HEK293 (cell line): ENCODE measurements around the gene MCM3AP.
A peak's percentile ranks its signal among the peaks of the same experiment; 100 is the strongest.

ENCODE experiments used
- FEZF1 ChIP-seq: fragments of 450-650 bp; formaldehyde crosslinking; IDR thresholded peaks from 2 replicates; pipeline ENCODE4 v1.5.1; 2016; ENCODE audit warnings: missing biosample characterization, missing genetic modification characterization
- GLI4 ChIP-seq: fragments of 450-650 bp; formaldehyde crosslinking; IDR thresholded peaks from 2 replicates; pipeline ENCODE4 v1.5.1; 2016; ENCODE audit warnings: missing biosample characterization, missing genetic modification characterization
- HOXA7 ChIP-seq: sonication (generic); formaldehyde crosslinking; IDR thresholded peaks from 2 replicates; pipeline ENCODE4 v1.8.1; 2022; ENCODE audit warnings: missing genetic modification reagents, borderline replicate concordance
- MZF1 ChIP-seq: fragments of 450-650 bp; formaldehyde crosslinking; IDR thresholded peaks from 2 replicates; pipeline ENCODE4 v1.5.1; 2017; ENCODE audit warnings: missing biosample characterization, missing genetic modification characterization, borderline replicate concordance
- ZBTB1 ChIP-seq: fragments of 450-650 bp; formaldehyde crosslinking; IDR thresholded peaks from 2 replicates; pipeline ENCODE4 v1.5.1; 2016; ENCODE audit warnings: missing biosample characterization, missing genetic modification characterization
- ZBTB7A ChIP-seq: fragments of 450-650 bp; formaldehyde crosslinking; IDR thresholded peaks from 2 replicates; pipeline ENCODE4 v1.5.1; 2016; ENCODE audit warnings: low read depth, missing biosample characterization, missing genetic modification characterization
- ZFP3 ChIP-seq: fragments of 450-650 bp; formaldehyde crosslinking; IDR thresholded peaks from 2 replicates; pipeline ENCODE4 v1.5.1; 2016; ENCODE audit warnings: low read depth, missing biosample characterization, missing genetic modification characterization
- ZIC2 ChIP-seq: fragments of 450-650 bp; formaldehyde crosslinking; IDR thresholded peaks from 2 replicates; pipeline ENCODE4 v1.5.1; 2016; ENCODE audit warnings: missing biosample characterization, missing genetic modification characterization
- ZNF140 ChIP-seq: fragments of 450-650 bp; formaldehyde crosslinking; IDR thresholded peaks from 2 replicates; pipeline ENCODE4 v1.5.1; 2016; ENCODE audit warnings: missing biosample characterization, missing genetic modification characterization
- ZNF155 ChIP-seq: fragments of 450-650 bp; formaldehyde crosslinking; IDR thresholded peaks from 2 replicates; pipeline ENCODE4 v1.5.1; 2016; ENCODE audit warnings: missing biosample characterization, missing genetic modification characterization
- ZNF169 ChIP-seq: fragments of 450-650 bp; formaldehyde crosslinking; IDR thresholded peaks from 2 replicates; pipeline ENCODE4 v1.5.1; 2016; ENCODE audit warnings: missing biosample characterization, missing genetic modification characterization
- ZNF184 ChIP-seq: fragments of 450-650 bp; IDR thresholded peaks from 2 replicates; pipeline ENCODE4 v1.5.1; 2018; ENCODE audit warnings: missing biosample characterization, mild to moderate bottlenecking, missing genetic modification characterization
- ZNF23 ChIP-seq: fragments of 450-650 bp; formaldehyde crosslinking; IDR thresholded peaks from 2 replicates; pipeline ENCODE4 v1.5.1; 2016; ENCODE audit warnings: missing biosample characterization, missing genetic modification characterization, borderline replicate concordance
- ZNF239 ChIP-seq: fragments of 450-650 bp; formaldehyde crosslinking; IDR thresholded peaks from 2 replicates; pipeline ENCODE4 v1.5.1; 2016; ENCODE audit warnings: missing biosample characterization, missing genetic modification characterization
- ZNF324 ChIP-seq: fragments of 450-650 bp; formaldehyde crosslinking; IDR thresholded peaks from 2 replicates; pipeline ENCODE4 v1.5.1; 2016; ENCODE audit warnings: missing biosample characterization, missing genetic modification characterization
- ZNF354C ChIP-seq: fragments of 450-650 bp; formaldehyde crosslinking; IDR thresholded peaks from 2 replicates; pipeline ENCODE4 v1.5.1; 2016; ENCODE audit warnings: missing biosample characterization, missing genetic modification characterization, low read depth, borderline replicate concordance
- ZNF37A ChIP-seq: fragments of 450-650 bp; IDR thresholded peaks from 2 replicates; pipeline ENCODE4 v1.5.1; 2018; ENCODE audit warnings: missing biosample characterization, missing genetic modification characterization
- ZNF394 ChIP-seq: fragments of 450-650 bp; formaldehyde crosslinking; IDR thresholded peaks from 2 replicates; pipeline ENCODE4 v1.5.1; 2016; ENCODE audit warnings: missing biosample characterization, missing genetic modification characterization, mild to moderate bottlenecking, moderate library complexity, borderline replicate concordance
- ZNF501 ChIP-seq: fragments of 450-650 bp; formaldehyde crosslinking; IDR thresholded peaks from 2 replicates; pipeline ENCODE4 v1.5.1; 2016; ENCODE audit warnings: missing biosample characterization, missing genetic modification characterization
- ZNF521 ChIP-seq: fragments of 450-650 bp; formaldehyde crosslinking; IDR thresholded peaks from 2 replicates; pipeline ENCODE4 v1.5.1; 2017; ENCODE audit warnings: missing biosample characterization, mild to moderate bottlenecking, missing genetic modification characterization
- ZNF530 ChIP-seq: fragments of 450-650 bp; formaldehyde crosslinking; IDR thresholded peaks from 2 replicates; pipeline ENCODE4 v1.5.1; 2016; ENCODE audit warnings: low read depth, missing biosample characterization, missing genetic modification characterization
- ZNF558 ChIP-seq: fragments of 450-650 bp; formaldehyde crosslinking; IDR thresholded peaks from 2 replicates; pipeline ENCODE4 v1.5.1; 2016; ENCODE audit warnings: missing biosample characterization, missing genetic modification characterization
- ZNF561 ChIP-seq: fragments of 450-650 bp; IDR thresholded peaks from 2 replicates; pipeline ENCODE4 v1.5.1; 2018; ENCODE audit warnings: missing biosample characterization, missing genetic modification characterization, borderline replicate concordance
- ZNF626 ChIP-seq: fragments of 450-650 bp; sonication (Bioruptor Pico); formaldehyde crosslinking; IDR thresholded peaks from 2 replicates; pipeline ENCODE4 v1.5.1; 2018; ENCODE audit warnings: missing biosample characterization, missing genetic modification characterization, inconsistent platforms
- ZNF629 ChIP-seq: fragments of 450-650 bp; formaldehyde crosslinking; IDR thresholded peaks from 2 replicates; pipeline ENCODE4 v1.5.1; 2017; ENCODE audit warnings: missing biosample characterization, missing genetic modification characterization
- ZNF664 ChIP-seq: fragments of 450-650 bp; formaldehyde crosslinking; IDR thresholded peaks from 2 replicates; pipeline ENCODE4 v1.5.1; 2016; ENCODE audit warnings: missing biosample characterization, missing genetic modification characterization
- ZNF677 ChIP-seq: fragments of 450-650 bp; IDR thresholded peaks from 2 replicates; pipeline ENCODE4 v1.5.0; 2018; ENCODE audit warnings: missing biosample characterization, mild to moderate bottlenecking, missing genetic modification characterization, moderate library complexity
- ZNF768 ChIP-seq: fragments of 450-650 bp; formaldehyde crosslinking; IDR thresholded peaks from 2 replicates; pipeline ENCODE4 v1.5.1; 2018; ENCODE audit warnings: missing biosample characterization, mild to moderate bottlenecking, missing genetic modification characterization
- ZNF837 ChIP-seq: fragments of 450-650 bp; formaldehyde crosslinking; IDR thresholded peaks from 2 replicates; pipeline ENCODE4 v1.5.1; 2016; ENCODE audit warnings: missing biosample characterization, missing genetic modification characterization
- ZSCAN23 ChIP-seq: fragments of 450-650 bp; formaldehyde crosslinking; IDR thresholded peaks from 2 replicates; pipeline ENCODE4 v1.5.1; 2016; ENCODE audit warnings: missing biosample characterization, missing genetic modification characterization
- TF ChIP-seq, protein P1 (sequence below): fragments of 450-650 bp; formaldehyde crosslinking; IDR thresholded peaks from 2 replicates; pipeline ENCODE4 v1.5.1; 2016; ENCODE audit warnings: missing biosample characterization, missing genetic modification characterization, low read depth
- TF ChIP-seq, protein P2 (sequence below): fragments of 450-650 bp; formaldehyde crosslinking; IDR thresholded peaks from 2 replicates; pipeline ENCODE4 v1.5.1; 2016; ENCODE audit warnings: missing biosample characterization, missing genetic modification characterization
- TF ChIP-seq, protein P3 (sequence below): fragments of 450-650 bp; formaldehyde crosslinking; IDR thresholded peaks from 2 replicates; pipeline ENCODE4 v1.5.1; 2017; ENCODE audit warnings: missing biosample characterization, mild to moderate bottlenecking, missing genetic modification characterization, moderate library complexity
- TF ChIP-seq, protein P4 (sequence below): fragments of 450-650 bp; formaldehyde crosslinking; IDR thresholded peaks from 2 replicates; pipeline ENCODE4 v1.5.1; 2016; ENCODE audit warnings: missing biosample characterization, missing genetic modification characterization
- TF ChIP-seq, protein P5 (sequence below): fragments of 450-650 bp; formaldehyde crosslinking; IDR thresholded peaks from 2 replicates; pipeline ENCODE4 v1.5.1; 2016; ENCODE audit warnings: missing biosample characterization, missing genetic modification characterization

MCM3AP gene

DNA sequence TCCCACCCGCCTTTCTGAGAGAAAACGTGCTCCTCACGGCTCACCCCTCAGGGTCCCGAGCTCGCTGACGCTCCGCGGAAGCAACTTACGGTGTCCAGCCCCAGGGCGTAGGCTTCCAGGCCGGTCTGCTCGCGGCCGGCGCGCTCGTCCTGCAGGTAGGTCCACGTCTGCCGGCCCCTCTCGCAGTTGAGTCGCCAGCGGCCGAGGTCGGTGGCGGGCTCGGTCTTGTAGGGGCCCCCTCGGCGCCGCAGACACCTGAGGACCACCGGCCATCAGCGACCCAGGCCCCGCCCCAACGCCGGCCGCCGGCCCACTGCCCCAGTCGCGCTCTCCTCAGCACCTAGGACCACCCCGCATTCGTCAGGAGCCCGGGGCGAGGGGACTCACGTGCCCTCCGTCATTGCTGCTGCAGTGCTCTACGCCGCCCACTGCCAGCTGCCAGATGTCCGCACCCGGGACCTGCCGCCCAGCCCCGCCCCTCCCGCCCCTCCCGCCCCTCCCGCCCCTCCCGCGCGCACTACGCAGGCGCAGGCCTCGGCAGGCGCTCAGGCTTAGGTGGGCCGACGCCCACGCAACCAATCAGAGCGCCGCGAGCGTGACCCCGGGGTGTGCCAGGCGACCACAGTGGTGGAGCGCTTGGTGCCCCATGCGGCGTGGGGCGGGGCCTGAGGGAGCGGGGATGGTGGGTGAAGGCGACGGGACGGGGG is 56.9 kb downstream of the MCM3AP start, which contains the start of gene LSS (continued):
- peak; percentile 67; the same call in 1 of the 2 replicates for TF ChIP-seq ZBTB1 (tag by site-specific recombination)
- TF ChIP-seq ZNF239: no peak
- TF ChIP-seq ZNF521 (tag by site-specific recombination): no peak
- TF ChIP-seq, protein P1, sequence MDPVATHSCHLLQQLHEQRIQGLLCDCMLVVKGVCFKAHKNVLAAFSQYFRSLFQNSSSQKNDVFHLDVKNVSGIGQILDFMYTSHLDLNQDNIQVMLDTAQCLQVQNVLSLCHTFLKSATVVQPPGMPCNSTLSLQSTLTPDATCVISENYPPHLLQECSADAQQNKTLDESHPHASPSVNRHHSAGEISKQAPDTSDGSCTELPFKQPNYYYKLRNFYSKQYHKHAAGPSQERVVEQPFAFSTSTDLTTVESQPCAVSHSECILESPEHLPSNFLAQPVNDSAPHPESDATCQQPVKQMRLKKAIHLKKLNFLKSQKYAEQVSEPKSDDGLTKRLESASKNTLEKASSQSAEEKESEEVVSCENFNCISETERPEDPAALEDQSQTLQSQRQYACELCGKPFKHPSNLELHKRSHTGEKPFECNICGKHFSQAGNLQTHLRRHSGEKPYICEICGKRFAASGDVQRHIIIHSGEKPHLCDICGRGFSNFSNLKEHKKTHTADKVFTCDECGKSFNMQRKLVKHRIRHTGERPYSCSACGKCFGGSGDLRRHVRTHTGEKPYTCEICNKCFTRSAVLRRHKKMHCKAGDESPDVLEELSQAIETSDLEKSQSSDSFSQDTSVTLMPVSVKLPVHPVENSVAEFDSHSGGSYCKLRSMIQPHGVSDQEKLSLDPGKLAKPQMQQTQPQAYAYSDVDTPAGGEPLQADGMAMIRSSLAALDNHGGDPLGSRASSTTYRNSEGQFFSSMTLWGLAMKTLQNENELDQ (tag by site-specific recombination): no peak
- no peak for TF ChIP-seq ZNF626
- no peak for TF ChIP-seq ZNF140
- TF ChIP-seq ZNF558 (tag by site-specific recombination): no peak
- TF ChIP-seq ZNF664 (tag by site-specific recombination): no peak
- TF ChIP-seq ZIC2 (tag by site-specific recombination): peak; percentile 25; the same call in 1 of the 2 replicates
- TF ChIP-seq ZNF155 (tag by site-specific recombination): no peak
- TF ChIP-seq ZNF23: no peak
- no peak for TF ChIP-seq ZNF501
- TF ChIP-seq ZNF37A (tag by site-specific recombination): no peak
- TF ChIP-seq ZNF530 (tag by site-specific recombination): no peak
- TF ChIP-seq, protein P2, sequence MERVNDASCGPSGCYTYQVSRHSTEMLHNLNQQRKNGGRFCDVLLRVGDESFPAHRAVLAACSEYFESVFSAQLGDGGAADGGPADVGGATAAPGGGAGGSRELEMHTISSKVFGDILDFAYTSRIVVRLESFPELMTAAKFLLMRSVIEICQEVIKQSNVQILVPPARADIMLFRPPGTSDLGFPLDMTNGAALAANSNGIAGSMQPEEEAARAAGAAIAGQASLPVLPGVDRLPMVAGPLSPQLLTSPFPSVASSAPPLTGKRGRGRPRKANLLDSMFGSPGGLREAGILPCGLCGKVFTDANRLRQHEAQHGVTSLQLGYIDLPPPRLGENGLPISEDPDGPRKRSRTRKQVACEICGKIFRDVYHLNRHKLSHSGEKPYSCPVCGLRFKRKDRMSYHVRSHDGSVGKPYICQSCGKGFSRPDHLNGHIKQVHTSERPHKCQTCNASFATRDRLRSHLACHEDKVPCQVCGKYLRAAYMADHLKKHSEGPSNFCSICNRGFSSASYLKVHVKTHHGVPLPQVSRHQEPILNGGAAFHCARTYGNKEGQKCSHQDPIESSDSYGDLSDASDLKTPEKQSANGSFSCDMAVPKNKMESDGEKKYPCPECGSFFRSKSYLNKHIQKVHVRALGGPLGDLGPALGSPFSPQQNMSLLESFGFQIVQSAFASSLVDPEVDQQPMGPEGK (tag by site-specific recombination): peak; percentile 80
- TF ChIP-seq, protein P3, sequence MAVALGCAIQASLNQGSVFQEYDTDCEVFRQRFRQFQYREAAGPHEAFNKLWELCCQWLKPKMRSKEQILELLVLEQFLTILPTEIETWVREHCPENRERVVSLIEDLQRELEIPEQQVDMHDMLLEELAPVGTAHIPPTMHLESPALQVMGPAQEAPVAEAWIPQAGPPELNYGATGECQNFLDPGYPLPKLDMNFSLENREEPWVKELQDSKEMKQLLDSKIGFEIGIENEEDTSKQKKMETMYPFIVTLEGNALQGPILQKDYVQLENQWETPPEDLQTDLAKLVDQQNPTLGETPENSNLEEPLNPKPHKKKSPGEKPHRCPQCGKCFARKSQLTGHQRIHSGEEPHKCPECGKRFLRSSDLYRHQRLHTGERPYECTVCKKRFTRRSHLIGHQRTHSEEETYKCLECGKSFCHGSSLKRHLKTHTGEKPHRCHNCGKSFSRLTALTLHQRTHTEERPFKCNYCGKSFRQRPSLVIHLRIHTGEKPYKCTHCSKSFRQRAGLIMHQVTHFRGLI (tag by site-specific recombination): no peak; the same call in 1 of the 2 replicates
- TF ChIP-seq ZNF677 (tag by site-specific recombination): no peak
- no peak; the same call in 1 of the 2 replicates for TF ChIP-seq ZNF561 (tag by site-specific recombination)
- no peak for TF ChIP-seq GLI4 (tag by site-specific recombination)
- no peak for TF ChIP-seq MZF1 (tag by site-specific recombination)
- TF ChIP-seq, protein P4, sequence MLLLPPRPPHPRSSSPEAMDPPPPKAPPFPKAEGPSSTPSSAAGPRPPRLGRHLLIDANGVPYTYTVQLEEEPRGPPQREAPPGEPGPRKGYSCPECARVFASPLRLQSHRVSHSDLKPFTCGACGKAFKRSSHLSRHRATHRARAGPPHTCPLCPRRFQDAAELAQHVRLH (tag by site-specific recombination): no peak
- TF ChIP-seq ZNF184: 0 out of 2 replicates have a peak, but pooled peaks have one; percentile 27
- no peak for TF ChIP-seq ZSCAN23 (tag by site-specific recombination)
- peak; percentile 73 for TF ChIP-seq ZNF629 (tag by site-specific recombination)
- no peak for TF ChIP-seq ZNF837 (tag by site-specific recombination)
- no peak for TF ChIP-seq HOXA7 (CRISPR knock-in tag)
- TF ChIP-seq, protein P5, sequence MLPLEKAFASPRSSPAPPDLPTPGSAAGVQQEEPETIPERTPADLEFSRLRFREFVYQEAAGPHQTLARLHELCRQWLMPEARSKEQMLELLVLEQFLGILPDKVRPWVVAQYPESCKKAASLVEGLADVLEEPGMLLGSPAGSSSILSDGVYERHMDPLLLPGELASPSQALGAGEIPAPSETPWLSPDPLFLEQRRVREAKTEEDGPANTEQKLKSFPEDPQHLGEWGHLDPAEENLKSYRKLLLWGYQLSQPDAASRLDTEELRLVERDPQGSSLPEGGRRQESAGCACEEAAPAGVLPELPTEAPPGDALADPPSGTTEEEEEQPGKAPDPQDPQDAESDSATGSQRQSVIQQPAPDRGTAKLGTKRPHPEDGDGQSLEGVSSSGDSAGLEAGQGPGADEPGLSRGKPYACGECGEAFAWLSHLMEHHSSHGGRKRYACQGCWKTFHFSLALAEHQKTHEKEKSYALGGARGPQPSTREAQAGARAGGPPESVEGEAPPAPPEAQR: no peak
- no peak for TF ChIP-seq ZNF768
- TF ChIP-seq ZNF324 (tag by site-specific recombination): peak; percentile 84; the same call in 1 of the 2 replicates
- TF ChIP-seq ZNF169: no peak
- TF ChIP-seq ZNF354C: no peak
- TF ChIP-seq ZNF394 (tag by site-specific recombination): peak; percentile 47
- TF ChIP-seq ZFP3 (tag by site-specific recombination): no peak
- TF ChIP-seq FEZF1 (tag by site-specific recombination): no peak
- peak; percentile 86; the same call in 1 of the 2 replicates for TF ChIP-seq ZBTB7A
